ENCODE data around the gene C2orf69. TPM values are rescaled to one million over a fixed set of nuclear protein-coding genes. Genes with fewer than 3 reads are reported as not detected.

C2orf69 gene
- total and polyA plus RNA-seq, 2 of the 8 experiments (the other 6 are each of a cell fraction or from before 2014, with no cell fraction given), result 3.9 to 32.0 TPM

DNA sequence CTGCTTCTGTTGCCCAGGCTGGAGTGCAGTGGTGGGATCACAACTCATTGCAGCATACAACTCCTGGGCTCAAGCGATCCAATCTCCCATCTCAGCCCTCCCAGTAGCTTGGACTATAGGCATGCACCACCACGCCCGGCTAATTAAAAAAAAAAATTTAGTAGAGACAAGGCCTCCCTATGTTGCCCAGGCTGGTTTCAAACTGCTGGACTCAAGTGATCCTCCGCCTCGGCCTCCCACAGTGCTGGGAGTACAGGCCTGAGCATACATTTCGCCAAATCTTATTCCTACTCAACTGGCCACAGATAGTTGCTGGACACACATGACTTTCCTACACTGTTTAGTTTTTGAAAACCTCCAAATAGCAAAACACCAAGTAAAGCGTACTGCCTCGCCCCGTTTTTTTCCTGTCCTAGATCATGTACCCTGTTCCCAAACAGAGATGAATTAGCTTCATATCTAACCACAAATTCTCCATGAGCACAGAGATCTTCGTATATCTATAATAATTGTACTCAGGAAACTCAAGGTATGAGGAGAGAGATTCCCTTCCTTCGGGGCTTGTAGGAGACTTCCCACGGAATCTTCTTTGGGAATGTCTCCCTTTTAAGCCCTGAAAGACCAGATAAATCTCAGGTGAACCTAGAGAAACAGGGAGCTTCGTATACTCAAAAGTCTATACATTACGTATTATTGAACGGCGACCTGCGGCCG is 598 bp upstream of the C2orf69 start:
- Histone ChIP-seq H3K79me1 (ENCODE audit: low read depth, low read length) (no peaks in the 10 kb centered on the region), H3K4me3 (ENCODE audit: extremely low read depth in 1 of 4, insufficient read depth in 2 of 4, low read depth in 3 of 4, low read length in 4 of 4) (peak overlapping the region; percentile 51 to 97 (median 74)), H2BK15ac (ENCODE audit: low read length) (no peak overlapping the region), H3K23me2 (ENCODE audit: low read depth, low read length) (no peaks in the 10 kb centered on the region; the same call in none of the 2 replicates), H3K23ac (ENCODE audit: insufficient read length) (no peak overlapping the region), H2BK20ac (ENCODE audit: low read length) (no peak overlapping the region), H4K8ac (ENCODE audit: extremely low read depth, insufficient read depth, low read length) (peak overlapping the region; percentile 77), H3K27me3 (replicated peaks in 1 of 4; ENCODE audit: control insufficient read depth in 3 of 4, extremely low read depth in 1 of 4, insufficient read depth in 3 of 4, low read length in 3 of 4) (no peaks in the 10 kb centered on the region), H3K79me2 (ENCODE audit: control insufficient read depth in 1 of 2, insufficient read depth in 2 of 2, low read length in 2 of 2) (peaks cover 28 to 37% of the 10 kb centered on the region in 2 experiments), H4K5ac (ENCODE audit: insufficient read length, low read depth, low read length) (peak overlapping the region; percentile 67), H3K9ac (replicated peaks in 1 of 4; ENCODE audit: extremely low read depth in 1 of 4, low read depth in 3 of 4, low read length in 3 of 4) (peak overlapping the region; percentile 34 to 72 (median 58)), H2BK5ac (ENCODE audit: low read depth, low read length) (no peak overlapping the region; the same call in 1 of the 2 replicates), H2BK120ac (replicated peaks; ENCODE audit: low read depth, low read length) (no peak overlapping the region), H4K20me1 (replicated peaks in 1 of 2; ENCODE audit: control insufficient read depth in 1 of 2, insufficient read depth in 2 of 2, low read length in 2 of 2) (peaks cover 1% of the 10 kb centered on the region in 2 experiments), H3K14ac (ENCODE audit: insufficient read length) (no peak overlapping the region), H3K4me2 (ENCODE audit: insufficient read depth in 1 of 2, low read depth in 2 of 2, low read length in 2 of 2) (peak overlapping the region; percentile 81 to 89), H4K91ac (replicated peaks; ENCODE audit: insufficient read length, low read length) (no peak overlapping the region), H3K4me1 (replicated peaks in 1 of 4; ENCODE audit: control insufficient read depth in 3 of 4, insufficient read depth in 4 of 4, low read length in 3 of 4) (peaks cover 0 to 3% (median 0%) of the 10 kb centered on the region in 4 experiments; a peak in 2 of 7 replicates), H3K36me3 (ENCODE audit: control insufficient read depth in 2 of 4, insufficient read depth in 4 of 4, low read length in 3 of 4) (peaks cover 0 to 15% (median 3%) of the 10 kb centered on the region in 4 experiments; a peak in 4 of 8 replicates), H3K27ac (ENCODE audit: low read depth, low read length) (peak overlapping the region; percentile 77), H2BK12ac (ENCODE audit: low read depth, low read length) (peak overlapping the region; percentile 3; the same call in 1 of the 2 replicates), H2AFZ (ENCODE audit: low read length) (peak overlapping the region; percentile 98), H3K56ac (replicated peaks; ENCODE audit: insufficient read length, low read depth, low read length) (no peak overlapping the region), H3K9me3 (ENCODE audit: insufficient read depth in 2 of 2, low read depth in 1 of 2, low read length in 1 of 2) (no peaks in the 10 kb centered on the region), H2AK5ac (ENCODE audit: low read depth, low read length) (no peak overlapping the region), H3K4ac (replicated peaks; ENCODE audit: insufficient read length, low read depth, low read length) (no peak overlapping the region), H3K18ac (ENCODE audit: extremely low read depth, low read length) (peak overlapping the region; percentile 39; the same call in 1 of the 2 replicates)
- POLR2A ChIA-PET (ENCODE audit: partially characterized antibody), result interaction anchor here (0.8 to 2.7 kb wide), 12 partner anchors 8 to 123 kb away, joined by 3 to 14 read pairs (median 5); no protein-coding TSS in a partner anchor
- DNase-seq (ENCODE audit: low read depth in 1 of 2, low spot score in 2 of 2), result no peak
- FAIRE-seq, result no peak
- no peak for TF ChIP-seq POU5F1 (IDR thresholded peaks at IDR 0.05; ENCODE audit: low read depth, low read length)
- no peak for TF ChIP-seq TCF12 (IDR thresholded peaks at IDR 0.05; ENCODE audit: low read depth, low read length)
- TF ChIP-seq MAFK (IDR thresholded peaks at IDR 0.05; ENCODE audit: low read depth, low read length), result no peak
- TF ChIP-seq ASH2L (IDR thresholded peaks at IDR 0.05; ENCODE audit: low read length), result no peak
- 41% methylated on average over 18 of the region's 18 CpGs; no CpG with 5 or more reads in 1 of the 2 experiments for WGBS, 2 experiments (ENCODE audit: extremely low coverage in 1 of 2, insufficient coverage in 1 of 2, insufficient read length in 1 of 2, insufficient replicate concordance in 2 of 2, low coverage in 1 of 2, low lambda C conversion rate in 2 of 2, missing lambda C conversion rate in 1 of 2)
- CTCF ChIA-PET (ENCODE audit: partially characterized antibody), result interaction anchor here (0.7 to 1.2 kb wide), 3 partner anchors 27 to 439 kb away, joined by 3 read pairs; no protein-coding TSS in a partner anchor

Measured in H1 (cell line).